Large intestine (tissue), 3 donors: ENCODE measurements around the gene AK5. TPM values are rescaled to one million over a fixed set of nuclear protein-coding genes. Genes with fewer than 3 reads are reported as not detected.

Experiments
- DNase-seq, 2 donors: peaks; one replicate each; pipeline versions ENCODE4 v3.0.0 to v3.0.0-alpha.2; 2013
- H3K27ac ChIP-seq: one replicate; pipeline ENCODE4 v1.5.1; 2013; ENCODE audit warnings: low read length
- H3K27me3 ChIP-seq: 2 replicates; pipeline ENCODE4 v1.6.1; 2013; ENCODE audit warnings: low read length; ENCODE audit not compliant: control insufficient read depth, insufficient read depth
- H3K36me3 ChIP-seq: 2 replicates; pipeline ENCODE4 v1.6.1; 2013; ENCODE audit warnings: low read length; ENCODE audit not compliant: control insufficient read depth, insufficient read depth
- H3K4me1 ChIP-seq: one replicate; pipeline ENCODE4 v1.6.1; 2013; ENCODE audit warnings: low read length; ENCODE audit not compliant: control insufficient read depth, insufficient read depth
- H3K4me3 ChIP-seq: one replicate; pipeline ENCODE4 v1.5.1; 2013; ENCODE audit warnings: low read length
- H3K9me3 ChIP-seq: one replicate; pipeline ENCODE4 v1.6.1; 2013; ENCODE audit warnings: mild to moderate bottlenecking, low read depth, low read length, moderate library complexity; ENCODE audit not compliant: control insufficient read depth
- WGBS: methylation state at CpG from one replicate; pipeline ENCODE4 v1.1.5; 2013; ENCODE audit warnings: low lambda C conversion rate; ENCODE audit not compliant: insufficient coverage; 5-methylcytosine and 5-hydroxymethylcytosine counted together
- polyA plus RNA-seq: library from polyadenylated mRNA; unstranded; fragments of 120-200 nt; gene quantifications from one replicate; pipeline ENCODE4 v1.2.1, GENCODE V29; 2013

The AK5 gene
- polyA plus RNA-seq, 1 donor, result 4.2 TPM

GRCh38 chr1:77316006-77316405 is 34.2 kb downstream of the AK5 start:
- DNase-seq, result no peak
- WGBS, result no CpG with 5 or more reads among the region's 1 CpG
- Histone ChIP-seq H3K27ac (no peak overlapping the region), H3K9me3 (no peaks in the 10 kb centered on the region), H3K27me3 (no peaks in the 10 kb centered on the region), H3K4me3 (no peak overlapping the region), H3K36me3 (no peaks in the 10 kb centered on the region), H3K4me1 (no peaks in the 10 kb centered on the region)

DNA sequence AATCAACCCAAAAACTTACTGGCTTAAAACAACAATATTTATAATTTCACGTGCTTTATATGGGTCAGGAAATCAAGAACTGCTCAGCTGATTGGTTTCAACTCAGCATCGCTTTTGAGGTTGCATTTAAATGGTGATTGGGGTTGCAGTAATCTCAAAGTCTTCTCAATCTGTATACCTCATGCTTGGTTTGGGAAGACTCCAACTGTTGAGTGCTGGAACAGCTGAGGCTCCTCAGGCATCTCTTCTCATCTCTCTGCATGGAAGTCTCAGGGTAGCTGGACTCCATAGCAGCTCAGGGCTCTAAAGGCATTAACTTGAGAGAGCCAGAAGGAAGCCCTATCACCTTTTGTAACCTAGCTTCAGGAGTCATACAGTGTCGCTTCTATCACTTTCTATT is 35.1 kb downstream of the AK5 start:
- H3K36me3 ChIP-seq, result no peaks in the 10 kb centered on the region
- WGBS, result 100% methylated on average over 1 of the region's 3 CpGs
- H3K9me3 ChIP-seq, result no peaks in the 10 kb centered on the region
- no peaks in the 10 kb centered on the region for H3K4me1 ChIP-seq
- no peaks in the 10 kb centered on the region for H3K27me3 ChIP-seq
- no peak overlapping the region for H3K27ac ChIP-seq
- H3K4me3 ChIP-seq, result no peak overlapping the region
- DNase-seq, result no peak

DNA sequence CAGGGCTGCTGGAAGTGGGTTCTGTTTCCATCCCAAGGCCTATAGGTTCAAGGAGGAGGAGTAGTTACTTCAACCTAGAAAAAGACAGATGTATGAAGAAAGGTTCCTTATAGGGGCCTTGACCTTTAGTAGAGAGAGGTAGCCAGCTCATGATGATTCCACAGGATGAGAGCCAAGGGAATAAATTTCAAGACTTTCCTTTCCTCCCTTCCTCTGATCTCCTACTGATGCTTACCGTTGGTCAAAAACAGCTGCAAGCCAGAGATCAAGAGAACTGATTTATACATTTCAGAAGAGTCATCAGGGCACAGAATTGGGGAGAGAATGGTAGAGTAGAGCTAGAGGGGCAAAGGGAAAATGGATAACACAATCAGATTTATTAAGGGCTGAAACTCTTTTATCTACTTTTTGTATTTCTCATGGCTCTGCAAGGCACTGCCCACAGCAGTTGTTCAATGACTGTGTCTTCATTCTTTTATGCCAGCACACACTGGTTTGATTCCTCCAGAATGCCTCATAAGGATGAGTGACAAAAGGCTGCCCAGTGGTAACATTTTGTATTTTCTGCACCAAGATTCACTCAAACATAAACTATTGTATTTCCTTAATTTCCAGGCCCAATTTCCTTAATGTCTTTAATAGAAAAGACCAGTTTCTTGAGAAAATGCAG is 37.4 kb downstream of the AK5 start:
- Histone ChIP-seq H3K4me1 (no peaks in the 10 kb centered on the region), H3K36me3 (no peaks in the 10 kb centered on the region), H3K27ac (no peak overlapping the region), H3K4me3 (no peak overlapping the region), H3K9me3 (no peaks in the 10 kb centered on the region), H3K27me3 (no peaks in the 10 kb centered on the region)
- DNase-seq, result no peak
- WGBS, result no CpG with 5 or more reads among the region's 1 CpG

DNA sequence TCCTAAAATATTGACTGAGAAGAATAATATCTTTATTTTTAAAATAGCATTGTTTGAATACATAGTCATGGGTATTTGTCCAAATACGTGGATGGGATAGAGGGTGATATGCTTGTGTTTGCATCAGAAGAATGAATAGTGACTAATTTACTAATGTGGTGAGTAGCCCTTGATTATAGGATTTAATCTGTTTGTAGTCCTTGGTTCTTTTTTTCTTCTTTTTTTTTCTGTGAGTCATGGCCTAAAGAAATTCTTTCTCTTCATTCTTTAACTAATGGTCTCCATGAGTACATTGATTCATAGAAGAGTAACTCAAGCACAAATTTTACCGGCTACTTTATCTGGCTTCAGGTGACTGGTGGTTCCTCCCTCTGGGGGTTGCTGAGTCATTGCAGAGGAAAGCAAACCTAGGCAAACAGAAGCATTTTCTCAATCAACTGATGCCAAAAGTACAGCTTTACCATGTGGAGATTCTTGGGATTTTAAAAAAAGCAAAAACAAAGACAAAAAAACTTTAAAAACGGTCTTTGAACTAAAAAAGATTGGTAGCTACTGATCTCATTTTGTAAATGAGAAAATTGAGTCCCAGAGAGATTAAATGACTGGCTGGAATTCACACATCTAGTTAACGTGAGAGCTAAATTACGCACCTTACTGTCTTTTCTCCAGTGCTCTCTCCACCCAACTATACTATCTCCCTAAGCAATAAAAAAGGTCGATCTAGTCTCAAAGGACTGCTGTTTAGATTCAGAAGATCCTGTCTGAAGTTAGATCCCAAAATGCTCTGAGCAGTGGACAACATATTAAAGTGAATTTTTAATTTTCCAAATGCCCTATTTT is 40.5 kb downstream of the AK5 start:
- DNase-seq, result no peak
- no peaks in the 10 kb centered on the region for H3K9me3 ChIP-seq
- no peaks in the 10 kb centered on the region for H3K36me3 ChIP-seq
- no peak overlapping the region for H3K4me3 ChIP-seq
- H3K4me1 ChIP-seq, result no peaks in the 10 kb centered on the region
- no peak overlapping the region for H3K27ac ChIP-seq
- WGBS, result 63% methylated on average over 1 of the region's 6 CpGs
- no peaks in the 10 kb centered on the region for H3K27me3 ChIP-seq

DNA sequence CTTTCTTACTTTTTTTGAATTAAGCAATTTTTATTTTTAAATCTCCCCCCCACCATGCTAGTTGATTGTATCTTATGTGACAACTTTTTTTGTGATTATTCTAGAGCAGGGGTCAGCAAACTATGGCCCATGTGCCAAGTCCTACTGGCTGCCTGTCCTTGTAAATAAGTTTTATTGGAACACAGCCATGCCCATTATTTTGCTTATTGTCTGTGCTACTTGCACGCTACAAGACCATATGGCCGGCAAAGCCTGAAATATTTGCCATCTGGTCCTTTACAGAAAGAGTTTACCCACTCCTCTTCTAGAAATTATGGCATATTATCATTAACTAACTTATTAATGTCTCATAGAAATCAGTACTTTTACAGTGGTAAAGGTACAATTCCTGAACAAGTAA is 51.7 kb downstream of the AK5 start:
- DNase-seq, result no peak
- Histone ChIP-seq H3K27ac (no peak overlapping the region), H3K9me3 (no peaks in the 10 kb centered on the region), H3K36me3 (no peaks in the 10 kb centered on the region), H3K27me3 (no peaks in the 10 kb centered on the region), H3K4me3 (no peak overlapping the region), H3K4me1 (peaks cover 2% of the 10 kb centered on the region)
- 90% methylated on average over 2 of the region's 2 CpGs for WGBS

DNA sequence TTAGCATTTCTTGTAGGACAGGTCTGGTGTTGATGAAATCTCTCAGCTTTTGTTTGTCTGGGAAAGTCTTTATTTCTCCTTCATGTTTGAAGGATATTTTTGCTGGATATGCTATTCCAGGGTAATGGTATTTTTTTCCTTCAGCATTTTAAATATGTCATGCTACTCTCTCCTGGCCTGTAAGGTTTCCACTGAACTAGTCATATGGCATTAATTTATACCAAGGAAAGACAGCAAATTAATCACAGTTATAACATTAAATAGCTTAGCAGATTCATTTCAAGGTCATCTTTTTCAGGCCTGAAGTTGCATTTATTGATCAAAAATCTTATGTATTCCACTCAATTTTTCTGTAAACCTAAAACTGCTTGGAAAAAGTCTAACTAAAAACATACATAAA is 54.9 kb downstream of the AK5 start:
- no peak overlapping the region for H3K4me3 ChIP-seq
- H3K9me3 ChIP-seq, result no peaks in the 10 kb centered on the region
- H3K36me3 ChIP-seq, result no peaks in the 10 kb centered on the region
- no peaks in the 10 kb centered on the region for H3K27me3 ChIP-seq
- DNase-seq, result no peak
- H3K4me1 ChIP-seq, result peaks cover 8% of the 10 kb centered on the region
- H3K27ac ChIP-seq, result no peak overlapping the region

DNA sequence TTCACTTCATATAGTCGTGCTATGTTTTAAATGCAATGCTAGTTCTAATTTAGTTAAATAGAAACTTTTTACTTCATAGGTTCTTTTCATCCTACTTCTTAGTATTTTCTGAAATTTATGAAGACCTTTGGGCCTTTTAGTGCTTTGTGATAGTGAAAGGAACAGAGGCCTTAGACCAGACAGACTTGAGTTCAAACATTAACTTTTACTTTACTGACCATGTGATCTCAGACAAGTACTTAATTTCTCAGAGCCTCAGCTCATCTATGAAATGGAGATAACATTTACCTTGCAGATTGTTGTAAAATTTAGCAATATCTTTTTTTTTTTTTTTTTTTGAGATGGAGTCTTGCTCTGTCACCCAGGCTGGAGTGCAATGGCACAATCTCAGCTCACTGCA is 57.5 kb downstream of the AK5 start:
- DNase-seq, result peak; percentile 44 to 82
- no peak overlapping the region for H3K27ac ChIP-seq
- WGBS, result no CpG with 5 or more reads among the region's 1 CpG
- H3K4me3 ChIP-seq, result no peak overlapping the region
- no peaks in the 10 kb centered on the region for H3K9me3 ChIP-seq
- no peaks in the 10 kb centered on the region for H3K36me3 ChIP-seq
- peaks cover 8% of the 10 kb centered on the region for H3K4me1 ChIP-seq
- H3K27me3 ChIP-seq, result no peaks in the 10 kb centered on the region

DNA sequence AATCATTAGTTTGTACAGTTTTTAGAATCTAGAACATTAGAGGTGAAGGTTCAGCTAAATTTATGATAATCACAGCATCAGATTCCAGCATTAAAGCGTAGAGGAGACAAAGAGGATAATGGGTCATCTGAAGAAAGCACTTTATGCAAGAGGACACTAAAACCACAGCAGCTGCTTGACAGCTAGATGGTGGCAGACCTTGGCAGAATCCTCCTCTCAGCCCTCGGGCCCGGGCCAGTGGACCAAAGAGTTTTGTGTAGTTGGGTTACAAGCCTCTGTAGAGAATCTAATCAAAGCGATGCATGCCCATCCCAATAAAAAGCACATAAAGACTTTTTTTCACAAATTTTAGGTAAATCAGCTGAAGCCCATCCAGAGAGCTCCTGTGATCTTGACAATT is 59.4 kb downstream of the AK5 start:
- H3K36me3 ChIP-seq, result no peaks in the 10 kb centered on the region
- H3K4me3 ChIP-seq, result no peak overlapping the region
- H3K9me3 ChIP-seq, result no peaks in the 10 kb centered on the region
- H3K27me3 ChIP-seq, result no peaks in the 10 kb centered on the region
- H3K4me1 ChIP-seq, result peaks cover 8% of the 10 kb centered on the region
- no peak for DNase-seq
- no CpG with 5 or more reads among the region's 4 CpGs for WGBS
- no peak overlapping the region for H3K27ac ChIP-seq

DNA sequence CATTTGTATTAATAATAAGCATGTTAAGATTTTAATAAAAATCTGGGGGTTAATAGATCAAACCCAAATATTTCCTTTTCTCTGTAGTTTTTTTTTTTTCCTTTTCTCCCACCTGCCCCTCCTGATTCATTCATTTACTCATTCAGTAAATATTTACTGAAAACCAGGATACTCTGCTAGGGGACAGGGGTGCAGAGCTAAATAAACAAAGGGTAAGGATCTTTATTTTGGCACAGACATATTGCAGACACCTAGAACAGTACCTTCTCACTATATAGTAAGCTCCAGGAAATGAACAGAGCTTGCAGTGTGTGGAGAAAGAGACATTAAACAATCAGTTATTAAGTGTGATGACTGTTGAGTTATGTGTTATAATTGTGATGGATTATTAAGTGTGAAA is 60.9 kb downstream of the AK5 start:
- peaks cover 8% of the 10 kb centered on the region for H3K4me1 ChIP-seq
- H3K36me3 ChIP-seq, result no peaks in the 10 kb centered on the region
- H3K4me3 ChIP-seq, result no peak overlapping the region
- H3K27ac ChIP-seq, result no peak overlapping the region
- no peaks in the 10 kb centered on the region for H3K9me3 ChIP-seq
- H3K27me3 ChIP-seq, result no peaks in the 10 kb centered on the region
- DNase-seq, result no peak

DNA sequence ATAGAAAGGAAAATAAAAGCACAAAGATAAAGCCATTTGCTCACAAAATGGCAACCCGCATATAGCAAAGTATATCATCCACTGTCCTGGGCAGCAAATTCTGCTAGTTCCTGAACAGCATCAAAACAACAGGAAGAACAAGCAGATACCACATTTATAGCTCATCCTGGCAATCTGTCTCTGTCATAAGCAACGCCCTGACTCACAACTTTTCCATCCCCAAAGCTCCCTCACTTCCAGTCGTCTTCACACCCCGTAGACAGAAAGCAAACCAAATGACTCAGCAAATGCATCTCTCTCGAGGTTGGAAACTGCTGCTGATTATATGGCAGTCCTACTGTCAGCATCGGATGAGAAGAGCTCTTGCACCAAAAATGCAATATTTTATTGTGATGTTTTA is 65.8 kb downstream of the AK5 start:
- H3K27me3 ChIP-seq, result no peaks in the 10 kb centered on the region
- DNase-seq, result no peak
- WGBS, result 83% methylated on average over 2 of the region's 6 CpGs
- no peak overlapping the region for H3K27ac ChIP-seq
- no peaks in the 10 kb centered on the region for H3K9me3 ChIP-seq
- no peaks in the 10 kb centered on the region for H3K36me3 ChIP-seq
- H3K4me3 ChIP-seq, result no peak overlapping the region
- no peaks in the 10 kb centered on the region for H3K4me1 ChIP-seq

DNA sequence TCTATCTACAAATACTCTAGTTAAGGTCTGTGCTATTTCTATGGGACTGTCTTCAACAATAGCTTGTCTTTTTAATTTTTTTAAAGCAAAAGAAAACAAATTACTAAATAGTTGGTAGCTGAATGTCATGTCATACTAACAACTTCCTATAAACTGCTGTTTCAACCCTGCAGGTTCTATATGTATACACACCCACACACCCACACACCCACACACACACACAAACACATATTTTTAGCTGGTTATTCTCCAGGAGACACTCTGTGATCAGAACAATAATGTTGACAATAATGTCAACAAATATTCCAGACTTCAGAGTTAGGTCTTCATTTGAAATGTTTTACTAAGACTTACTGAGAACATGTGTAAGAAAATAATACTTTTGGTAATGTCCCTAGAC is 66.7 kb downstream of the AK5 start:
- Histone ChIP-seq H3K4me3 (no peak overlapping the region), H3K9me3 (no peaks in the 10 kb centered on the region), H3K27ac (no peak overlapping the region), H3K4me1 (no peaks in the 10 kb centered on the region), H3K36me3 (no peaks in the 10 kb centered on the region), H3K27me3 (no peaks in the 10 kb centered on the region)
- DNase-seq, result no peak
